Measurements from ENCODE around the gene DDA1. TPM values are rescaled to one million over a fixed set of nuclear protein-coding genes. Genes with fewer than 3 reads are reported as not detected.
A peak's percentile ranks its signal among the peaks of the same experiment; 100 is the strongest.

The DDA1 gene
- total and polyA plus RNA-seq, 2 of the 13 experiments (the other 11 are each of a cell fraction or from before 2014, with no cell fraction given): 24.5 to 26.0 TPM

- peak; percentile 46 for TF ChIP-seq TAF15 (IDR thresholded peaks at IDR 0.05; ENCODE audit: low read depth, low read length, poor library complexity, severe bottlenecking)
- TF ChIP-seq PHF8 (CRISPR knock-in tag; IDR thresholded peaks at IDR 0.05): peak; percentile 87
- TF ChIP-seq SRSF9 (IDR thresholded peaks at IDR 0.05; ENCODE audit: borderline replicate concordance, insufficient read depth, low read depth, low read length, poor library complexity, severe bottlenecking): no peak
- TF ChIP-seq BRCA1 (CRISPR knock-in tag; IDR thresholded peaks at IDR 0.05): no peak
- TF ChIP-seq ZXDC (CRISPR knock-in tag; IDR thresholded peaks at IDR 0.05): peak; percentile 35; the same call in 1 of the 2 replicates
- 0 out of 2 replicates have a peak, but pooled peaks have one; percentile 25 for TF ChIP-seq MED1 (CRISPR knock-in tag; IDR thresholded peaks at IDR 0.05)
- TF ChIP-seq TEAD3 (CRISPR knock-in tag; optimal IDR thresholded peaks at IDR 0.05; ENCODE audit: borderline replicate concordance): peak; percentile 36
- TF ChIP-seq ZNF704 (CRISPR knock-in tag; IDR thresholded peaks at IDR 0.05; ENCODE audit: borderline replicate concordance): 0 out of 2 replicates have a peak, but pooled peaks have one; percentile 26
- TF ChIP-seq CHCHD3 (CRISPR knock-in tag; IDR thresholded peaks at IDR 0.05): no peak
- TF ChIP-seq UBTF (CRISPR knock-in tag; IDR thresholded peaks at IDR 0.05): peak; percentile 73
- peak; percentile 50; the same call in 1 of the 2 replicates for TF ChIP-seq ZNF574 (CRISPR knock-in tag; IDR thresholded peaks at IDR 0.05)
- peak; percentile 76 for TF ChIP-seq FOXA3 (CRISPR knock-in tag; IDR thresholded peaks at IDR 0.05)
- peak; percentile 36; the same call in 1 of the 2 replicates for TF ChIP-seq IRF9 (CRISPR knock-in tag; IDR thresholded peaks at IDR 0.05; ENCODE audit: borderline replicate concordance)
- TF ChIP-seq ATF7-NPFF (CRISPR knock-in tag; IDR thresholded peaks at IDR 0.05; ENCODE audit: low read depth): no peak
- no peak for TF ChIP-seq ZNF83 (CRISPR knock-in tag; IDR thresholded peaks at IDR 0.05; ENCODE audit: borderline replicate concordance)
- TF ChIP-seq SP1 (IDR thresholded peaks at IDR 0.05): peak; percentile 57; the same call in 1 of the 2 replicates
- peak; percentile 99 for TF ChIP-seq SP1 (CRISPR knock-in tag; IDR thresholded peaks at IDR 0.05)
Observed at GRCh38 chr19:17303167-17303939, 6.0 kb upstream of the DDA1 start, which contains the start of gene ABHD8 (continued).
